Mesothelial cell of epicardium (in vitro differentiated cells): ENCODE measurements around the gene COL4A4. TPM values are rescaled to one million over a fixed set of nuclear protein-coding genes. Genes with fewer than 3 reads are reported as not detected.
A peak's percentile ranks its signal among the peaks of the same experiment; 100 is the strongest.
"Not testable (repeated sequence)": the region's sequence is repeated elsewhere in the genome, so short reads cannot be mapped to it uniquely, and the experiment has no call there.

Experiments
- DNase-seq, 2 experiments: peaks; one replicate each; pipeline ENCODE4 v3.0.0; 2021; ENCODE audit warnings: low spot score in 2 of 2; ENCODE audit not compliant: unreplicated experiment in 2 of 2
- H3K27ac Mint-ChIP-seq: 2 replicates; pipeline ENCODE4 v1.8.0; 2021; ENCODE audit warnings: mixed read lengths
- H3K27me3 Mint-ChIP-seq: 2 replicates; pipeline ENCODE4 v1.8.0; 2021; ENCODE audit warnings: low read depth, mixed read lengths
- H3K36me3 Mint-ChIP-seq: 2 replicates; pipeline ENCODE4 v1.8.0; 2021; ENCODE audit warnings: mixed read lengths
- H3K4me1 Mint-ChIP-seq: 2 replicates; pipeline ENCODE4 v1.8.0; 2021; ENCODE audit warnings: mixed read lengths
- H3K4me3 Mint-ChIP-seq: 2 replicates; pipeline ENCODE4 v1.8.0; 2021; ENCODE audit warnings: mild to moderate bottlenecking, moderate library complexity, mixed read lengths
- H3K9me3 Mint-ChIP-seq: 2 replicates; pipeline ENCODE4 v1.8.0; 2021; ENCODE audit warnings: mixed read lengths
- CTCF ChIP-seq: fragments of 200-600 bp; sonication (generic); IDR thresholded peaks from one replicate; pipeline ENCODE4 v1.5.0; 2021; ENCODE audit warnings: antibody characterized with exemption; ENCODE audit not compliant: unreplicated experiment
- total RNA-seq: library from RNA; stranded (reverse); gene quantifications from 3 replicates; pipeline ENCODE4 v1.2.1, GENCODE V29; 2021

COL4A4 gene
- total RNA-seq, 1 donor from 2014 or later = 0.11 TPM

GRCh38 chr2:227179988-227180685, 16.1 kb upstream of the COL4A4 start:
- Mint-ChIP-seq H3K9me3 (no peaks in the 10 kb centered on the region), H3K27ac (no peak overlapping the region), H3K27me3 (no peaks in the 10 kb centered on the region), H3K4me1 (no peaks in the 10 kb centered on the region), H3K4me3 (no peak overlapping the region), H3K36me3 (no peaks in the 10 kb centered on the region)
- TF ChIP-seq CTCF = no peak
- no peak for DNase-seq

GRCh38 chr2:227177592-227178336, 13.8 kb upstream of the COL4A4 start:
- Mint-ChIP-seq H3K4me3 (no peak overlapping the region), H3K27ac (no peak overlapping the region), H3K4me1 (no peaks in the 10 kb centered on the region), H3K9me3 (no peaks in the 10 kb centered on the region), H3K36me3 (no peaks in the 10 kb centered on the region), H3K27me3 (no peaks in the 10 kb centered on the region)
- no peak for TF ChIP-seq CTCF
- no peak for DNase-seq

GRCh38 chr2:227171779-227172178, 7.8 kb upstream of the COL4A4 start:
- peaks cover 17% of the 10 kb centered on the region for H3K27me3 Mint-ChIP-seq
- H3K9me3 Mint-ChIP-seq = peaks cover 20% of the 10 kb centered on the region
- not testable (repeated sequence) for DNase-seq, H3K4me3 Mint-ChIP-seq, H3K36me3 Mint-ChIP-seq, H3K27ac Mint-ChIP-seq, H3K4me1 Mint-ChIP-seq

GRCh38 chr2:227164763-227165291, 822 bp upstream of the COL4A4 start:
- Mint-ChIP-seq H3K9me3 (peaks cover 22% of the 10 kb centered on the region), H3K36me3 (peaks cover 1% of the 10 kb centered on the region), H3K4me3 (peak overlapping the region; percentile 52), H3K4me1 (peaks cover 9% of the 10 kb centered on the region), H3K27me3 (peaks cover 82% of the 10 kb centered on the region), H3K27ac (no peak overlapping the region)
- no peak for TF ChIP-seq CTCF
- peak in 1 of 2 experiments; percentile 23 for DNase-seq

GRCh38 chr2:227163485-227163997, 464 bp downstream of the COL4A4 start:
- DNase-seq = no peak
- H3K4me3 Mint-ChIP-seq = peak overlapping the region; percentile 58
- peaks cover 94% of the 10 kb centered on the region for H3K27me3 Mint-ChIP-seq
- peaks cover 9% of the 10 kb centered on the region for H3K4me1 Mint-ChIP-seq
- H3K27ac Mint-ChIP-seq = no peak overlapping the region
- H3K9me3 Mint-ChIP-seq = peaks cover 25% of the 10 kb centered on the region
- no peak for TF ChIP-seq CTCF
- peaks cover 1% of the 10 kb centered on the region for H3K36me3 Mint-ChIP-seq

- peaks cover 88% of the 10 kb centered on the region for H3K27me3 Mint-ChIP-seq
- TF ChIP-seq CTCF = no peak
- no peak for DNase-seq
- H3K36me3 Mint-ChIP-seq = peaks cover 1% of the 10 kb centered on the region
- H3K9me3 Mint-ChIP-seq = peaks cover 13% of the 10 kb centered on the region
- H3K4me3 Mint-ChIP-seq = no peak overlapping the region
- peaks cover 9% of the 10 kb centered on the region for H3K4me1 Mint-ChIP-seq
- H3K27ac Mint-ChIP-seq = no peak overlapping the region
Measured at GRCh38 chr2:227161947-227162346, 2.1 kb downstream of the COL4A4 start.
